HG02610 (cell line): ENCODE data around the gene ERCC4.

Experiments used
- ATAC-seq: cut with Tn5 transposase; IDR thresholded peaks from one replicate; pipeline ENCODE4 v1.9.1; 2021; ENCODE audit warnings: mild to moderate bottlenecking, moderate library complexity; ENCODE audit not compliant: unreplicated experiment

ERCC4 gene

GRCh38 chr16:13909872-13910303 is 10.1 kb upstream of the ERCC4 start:
- ATAC-seq = no peak

- ATAC-seq = no peak
Measured at GRCh38 chr16:13911306-13911705, 8.6 kb upstream of the ERCC4 start.

- ATAC-seq = no peak
Measured at GRCh38 chr16:13911871-13912270, 8.1 kb upstream of the ERCC4 start.

GRCh38 chr16:13912891-13913290 is 7.1 kb upstream of the ERCC4 start:
- no peak for ATAC-seq

- ATAC-seq = no peak
Measured at GRCh38 chr16:13913374-13914292, 6.3 kb upstream of the ERCC4 start.

GRCh38 chr16:13915033-13915635 is 4.8 kb upstream of the ERCC4 start:
- no peak for ATAC-seq

- no peak for ATAC-seq
Measured at GRCh38 chr16:13919330-13919682, 648 bp upstream of the ERCC4 start.

GRCh38 chr16:13920510-13920818 is 510 bp downstream of the ERCC4 start:
- ATAC-seq = no peak

- ATAC-seq = no peak
Measured at GRCh38 chr16:13921328-13921727, 1.4 kb downstream of the ERCC4 start.

GRCh38 chr16:13923703-13924298 is 3.8 kb downstream of the ERCC4 start:
- no peak for ATAC-seq

- ATAC-seq = no peak
Measured at GRCh38 chr16:13926464-13926863, 6.5 kb downstream of the ERCC4 start.

- ATAC-seq = no peak
Measured at GRCh38 chr16:13926891-13927290, 6.9 kb downstream of the ERCC4 start.

- ATAC-seq = no peak
Measured at GRCh38 chr16:13928646-13929045, 8.7 kb downstream of the ERCC4 start.

GRCh38 chr16:13931845-13932244 is 11.9 kb downstream of the ERCC4 start:
- no peak for ATAC-seq

- ATAC-seq = no peak
Measured at GRCh38 chr16:13935408-13935807, 15.5 kb downstream of the ERCC4 start.

GRCh38 chr16:13936155-13936554 is 16.2 kb downstream of the ERCC4 start:
- no peak for ATAC-seq

- ATAC-seq = no peak
Measured at GRCh38 chr16:13936596-13937081, 16.7 kb downstream of the ERCC4 start.

GRCh38 chr16:13937411-13937810 is 17.5 kb downstream of the ERCC4 start:
- ATAC-seq = no peak

- ATAC-seq = no peak
Measured at GRCh38 chr16:13938480-13938879, 18.5 kb downstream of the ERCC4 start.

GRCh38 chr16:13939821-13940220 is 19.9 kb downstream of the ERCC4 start:
- ATAC-seq = no peak

GRCh38 chr16:13940397-13940933 is 20.5 kb downstream of the ERCC4 start:
- ATAC-seq = no peak

GRCh38 chr16:13944816-13945215 is 24.9 kb downstream of the ERCC4 start:
- ATAC-seq = no peak
